BJ (cell line): ENCODE results near the gene GPSM1. TPM values are rescaled to one million over a fixed set of nuclear protein-coding genes. Genes with fewer than 3 reads are reported as not detected.

Experiments
- CTCF ChIA-PET: fragments of 350-600 bp; formaldehyde crosslinking; extraction: SDS; loops from one replicate; lab custom pipeline; 2021; ENCODE audit warnings: antibody characterized with exemption, inconsistent platforms; lab: Yijun Ruan, JAX
- POLR2A ChIA-PET: fragments of 300-600 bp; sonication (Branson Sonifier 250); formaldehyde crosslinking; extraction: SDS; loops from one replicate; lab custom pipeline; 2021; ENCODE audit warnings: antibody characterized with exemption; lab: Charles Lee
- DNase-seq: peaks from one replicate; pipeline ENCODE4 v3.0.0-alpha.2; 2011; ENCODE audit warnings: low read depth
- H3K27me3 ChIP-seq: 2 replicates; pipeline ENCODE4 v1.6.0; 2011; ENCODE audit warnings: low read length; ENCODE audit not compliant: control insufficient read depth, insufficient read depth
- H3K36me3 ChIP-seq: 2 replicates; pipeline ENCODE4 v1.5.1; 2011; ENCODE audit warnings: low read length; ENCODE audit not compliant: control insufficient read depth, insufficient read depth
- H3K4me3 ChIP-seq: 2 replicates; pipeline ENCODE4 v1.5.1; 2011; ENCODE audit warnings: low read depth, mild to moderate bottlenecking, control low read depth, low read length
- polyA plus RNA-seq: library from polyadenylated mRNA; depleted of rRNA; stranded (reverse); fragments of >200 nt; gene quantifications from 2 replicates; pipeline ENCODE4 v1.2.3, GENCODE V29; 2011
- TF ChIP-seq, protein P1 (sequence below): IDR thresholded peaks from 2 replicates; pipeline ENCODE4 v1.5.1; 2011; ENCODE audit warnings: low read depth, mild to moderate bottlenecking, control low read depth, inconsistent platforms, low read length, moderate library complexity; ENCODE audit not compliant: insufficient read depth

The GPSM1 gene
- polyA plus RNA-seq, 1 experiment: 33.1 TPM

DNA sequence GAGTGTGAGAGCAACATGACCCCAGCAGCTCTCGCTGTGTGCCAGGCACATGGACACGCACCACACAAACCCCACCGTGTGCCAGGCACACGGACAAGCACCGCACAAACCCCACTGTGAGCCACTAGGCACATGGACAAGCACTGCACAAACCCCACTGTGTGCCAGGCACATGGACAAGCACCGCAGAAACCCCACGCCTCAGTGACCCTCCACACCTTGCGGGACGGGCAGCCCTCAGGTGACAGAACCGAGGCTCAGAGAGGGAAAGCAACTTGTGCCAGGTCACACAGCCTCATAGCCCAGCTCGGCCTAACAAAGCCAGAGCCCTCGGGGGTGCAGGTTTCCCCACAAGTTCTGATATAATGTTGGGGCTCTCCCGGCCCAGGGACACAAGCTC is 2.0 kb upstream of the GPSM1 start:
- no peak for DNase-seq
- H3K27me3 ChIP-seq: no peaks in the 10 kb centered on the region; the same call in 1 of the 2 replicates
- CTCF ChIA-PET: interaction anchor here (1.3 to 10.8 kb wide), 4 partner anchors 13 to 49 kb away, joined by 3 to 93 read pairs (median 10); no protein-coding TSS in a partner anchor
- POLR2A ChIA-PET: interaction anchor here (0.6 kb wide), 1 partner anchor 28 kb away, joined by 4 read pairs; no protein-coding TSS in a partner anchor
- TF ChIP-seq, protein P1, sequence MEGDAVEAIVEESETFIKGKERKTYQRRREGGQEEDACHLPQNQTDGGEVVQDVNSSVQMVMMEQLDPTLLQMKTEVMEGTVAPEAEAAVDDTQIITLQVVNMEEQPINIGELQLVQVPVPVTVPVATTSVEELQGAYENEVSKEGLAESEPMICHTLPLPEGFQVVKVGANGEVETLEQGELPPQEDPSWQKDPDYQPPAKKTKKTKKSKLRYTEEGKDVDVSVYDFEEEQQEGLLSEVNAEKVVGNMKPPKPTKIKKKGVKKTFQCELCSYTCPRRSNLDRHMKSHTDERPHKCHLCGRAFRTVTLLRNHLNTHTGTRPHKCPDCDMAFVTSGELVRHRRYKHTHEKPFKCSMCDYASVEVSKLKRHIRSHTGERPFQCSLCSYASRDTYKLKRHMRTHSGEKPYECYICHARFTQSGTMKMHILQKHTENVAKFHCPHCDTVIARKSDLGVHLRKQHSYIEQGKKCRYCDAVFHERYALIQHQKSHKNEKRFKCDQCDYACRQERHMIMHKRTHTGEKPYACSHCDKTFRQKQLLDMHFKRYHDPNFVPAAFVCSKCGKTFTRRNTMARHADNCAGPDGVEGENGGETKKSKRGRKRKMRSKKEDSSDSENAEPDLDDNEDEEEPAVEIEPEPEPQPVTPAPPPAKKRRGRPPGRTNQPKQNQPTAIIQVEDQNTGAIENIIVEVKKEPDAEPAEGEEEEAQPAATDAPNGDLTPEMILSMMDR: no peak
- H3K36me3 ChIP-seq: no peaks in the 10 kb centered on the region; the same call in 1 of the 2 replicates
- H3K4me3 ChIP-seq: no peak overlapping the region

- CTCF ChIA-PET: interaction anchor here (0.7 to 10.8 kb wide), 7 partner anchors 14 to 714 kb away, joined by 3 to 93 read pairs (median 3); no protein-coding TSS in a partner anchor
- H3K27me3 ChIP-seq: no peaks in the 10 kb centered on the region; the same call in 1 of the 2 replicates
- TF ChIP-seq, protein P1: no peak
- POLR2A ChIA-PET: no interaction called here
- peak; percentile 82 for DNase-seq
- H3K36me3 ChIP-seq: no peaks in the 10 kb centered on the region; the same call in none of the 2 replicates
- no peak overlapping the region for H3K4me3 ChIP-seq
These were observed 1.1 kb upstream of the GPSM1 start for GRCh38 chr9:136326061-136326760.

- CTCF ChIA-PET: interaction anchor here (0.7 to 10.8 kb wide), 6 partner anchors 14 to 713 kb away, joined by 3 to 93 read pairs (median 4); no protein-coding TSS in a partner anchor
- no peak for DNase-seq
- Histone ChIP-seq H3K36me3 (peaks cover 3% of the 10 kb centered on the region), H3K4me3 (peak overlapping the region; percentile 34), H3K27me3 (no peaks in the 10 kb centered on the region; the same call in 1 of the 2 replicates)
- TF ChIP-seq, protein P1: no peak
- POLR2A ChIA-PET: no interaction called here
These were observed 507 bp upstream of the GPSM1 start for GRCh38 chr9:136326761-136327303.

DNA sequence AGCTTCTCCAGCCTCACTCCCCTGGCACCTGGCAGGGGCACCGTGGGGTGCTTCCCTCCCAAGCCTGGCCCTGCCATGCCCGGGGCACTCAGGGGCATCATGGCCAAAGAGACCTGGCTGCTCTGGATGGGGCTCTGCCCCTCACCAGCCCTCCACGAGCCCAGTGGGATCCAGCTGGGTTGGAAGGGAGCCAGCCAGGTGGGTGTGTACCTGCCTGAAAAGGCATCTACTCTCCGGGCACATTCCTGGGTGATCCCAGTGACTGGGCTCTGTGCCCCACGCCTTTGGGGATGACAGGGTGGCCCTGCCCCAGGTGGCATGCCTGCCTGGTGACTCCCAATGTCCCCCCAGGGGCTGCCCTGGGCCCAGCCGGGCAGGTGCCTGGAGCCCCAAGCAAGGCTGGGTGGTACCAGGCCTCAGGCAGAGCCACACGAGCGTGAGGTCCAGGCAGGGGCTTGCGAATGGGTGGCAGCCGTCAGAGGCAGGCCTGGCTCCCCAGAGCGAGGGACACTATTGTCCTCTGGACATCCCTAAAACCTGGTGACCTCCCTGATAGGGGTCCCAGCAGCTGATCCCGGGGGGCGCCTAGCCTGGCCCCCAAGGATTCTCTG is 777 bp downstream of the GPSM1 start:
- ChIA-PET POLR2A (no interaction called here), CTCF (interaction anchor here (0.6 to 10.8 kb wide), 7 partner anchors 9 to 1818 kb away, joined by 4 to 93 read pairs (median 7); partner anchors contain the start of gene DNLZ)
- TF ChIP-seq, protein P1: no peak
- Histone ChIP-seq H3K4me3 (peak overlapping the region; percentile 88), H3K27me3 (no peaks in the 10 kb centered on the region), H3K36me3 (peaks cover 7% of the 10 kb centered on the region)
- DNase-seq: no peak
